Mesenchymal stem cell (in vitro differentiated cells and primary cell): ENCODE data around the gene LPCAT3.

Experiments used
- DNase-seq: peaks from one replicate; pipeline ENCODE4 v3.0.0-alpha.2; 2013
- H2AFZ ChIP-seq: one replicate; pipeline ENCODE4 v1.6.1; 2013; ENCODE audit warnings: low read depth, mild to moderate bottlenecking, control low read depth, inconsistent platforms, low read length, moderate library complexity
- H2AK5ac ChIP-seq: 2 replicates; pipeline ENCODE4 v1.6.1; 2013; ENCODE audit warnings: low read length, moderate library complexity, mild to moderate bottlenecking, inconsistent platforms; ENCODE audit not compliant: severe bottlenecking
- H2BK120ac ChIP-seq: one replicate; pipeline ENCODE4 v1.6.1; 2013; ENCODE audit warnings: low read depth, mild to moderate bottlenecking, inconsistent platforms, low read length, moderate library complexity
- H2BK12ac ChIP-seq, 2 experiments: one replicate each; pipeline ENCODE4 v1.6.1; 2013; ENCODE audit warnings: inconsistent platforms in 2 of 2, low read length in 2 of 2, mild to moderate bottlenecking in 2 of 2, moderate library complexity in 2 of 2, control low read depth in 1 of 2
- H2BK15ac ChIP-seq: one replicate; pipeline ENCODE4 v1.6.1; 2013; ENCODE audit warnings: mild to moderate bottlenecking, low read depth, inconsistent platforms; ENCODE audit not compliant: poor library complexity, severe bottlenecking
- H2BK5ac ChIP-seq: 2 replicates; pipeline ENCODE4 v1.6.1; 2013; ENCODE audit warnings: low read depth, mild to moderate bottlenecking, low read length, control low read depth, inconsistent platforms; ENCODE audit not compliant: poor library complexity, severe bottlenecking
- H3K14ac ChIP-seq, 2 experiments: one replicate each; pipeline ENCODE4 v1.6.1; 2013; ENCODE audit warnings: inconsistent platforms in 2 of 2, low read length in 2 of 2, control low read depth in 1 of 2, mild to moderate bottlenecking in 1 of 2, moderate library complexity in 1 of 2
- H3K18ac ChIP-seq, 2 experiments: one replicate each; pipeline ENCODE4 v1.6.1; 2013; ENCODE audit warnings: inconsistent platforms in 2 of 2, low read length in 2 of 2, control low read depth in 1 of 2, low read depth in 1 of 2, mild to moderate bottlenecking in 1 of 2
- H3K23ac ChIP-seq, 2 experiments: one replicate each; pipeline ENCODE4 v1.6.1; 2013; ENCODE audit warnings: inconsistent platforms in 2 of 2, low read length in 2 of 2, mild to moderate bottlenecking in 2 of 2, moderate library complexity in 2 of 2, control low read depth in 1 of 2
- H3K27ac ChIP-seq: 2 replicates; pipeline ENCODE4 v1.5.1; 2013; ENCODE audit warnings: mild to moderate bottlenecking, moderate library complexity, low read length, control low read depth, inconsistent platforms; ENCODE audit not compliant: poor library complexity, severe bottlenecking
- H3K27me3 ChIP-seq, 2 experiments: 2 replicates each; pipeline versions ENCODE4 v1.6.1 to v1.7.0; 2013; ENCODE audit warnings: low read length in 2 of 2, mild to moderate bottlenecking in 2 of 2, moderate library complexity in 2 of 2, control low read depth in 1 of 2, inconsistent platforms in 1 of 2; ENCODE audit not compliant: control insufficient read depth in 1 of 2, insufficient read depth in 1 of 2
- H3K36me3 ChIP-seq, 2 experiments: 2 replicates each; pipeline versions ENCODE4 v1.6.1 to v1.7.0; 2013; ENCODE audit warnings: low read length in 2 of 2, control low read depth in 1 of 2, inconsistent platforms in 1 of 2, low read depth in 1 of 2, mild to moderate bottlenecking in 1 of 2; ENCODE audit not compliant: insufficient read depth in 2 of 2, control insufficient read depth in 1 of 2
- H3K4ac ChIP-seq, 2 experiments: one replicate each; pipeline ENCODE4 v1.6.1; 2013; ENCODE audit warnings: inconsistent platforms in 2 of 2, low read length in 2 of 2, mild to moderate bottlenecking in 2 of 2, moderate library complexity in 2 of 2, control low read depth in 1 of 2, low read depth in 1 of 2
- H3K4me1 ChIP-seq: 2 replicates; pipeline ENCODE4 v1.6.1; 2013; ENCODE audit warnings: low read depth, low read length, control low read depth; ENCODE audit not compliant: control insufficient read depth, insufficient read depth
- H3K4me2 ChIP-seq: 2 replicates; pipeline ENCODE4 v1.6.1; 2013; ENCODE audit warnings: low read length, mild to moderate bottlenecking, inconsistent platforms; ENCODE audit not compliant: poor library complexity, severe bottlenecking
- H3K4me3 ChIP-seq, 2 experiments: 2 replicates each; pipeline versions ENCODE4 v1.5.1 to v1.7.0; 2013; ENCODE audit warnings: low read length in 2 of 2, mild to moderate bottlenecking in 2 of 2, control low read depth in 1 of 2, low read depth in 1 of 2; ENCODE audit not compliant: insufficient read depth in 1 of 2
- H3K79me1 ChIP-seq: replicated peaks from 2 replicates; pipeline ENCODE4 v1.6.1; 2013; ENCODE audit warnings: mild to moderate bottlenecking, control low read depth, low read length, inconsistent platforms; ENCODE audit not compliant: poor library complexity, severe bottlenecking
- H3K9ac ChIP-seq: 2 replicates; pipeline ENCODE4 v1.7.0; 2013; ENCODE audit warnings: mild to moderate bottlenecking, low read length, moderate library complexity
- H3K9me3 ChIP-seq: 2 replicates; pipeline ENCODE4 v1.7.0; 2013; ENCODE audit warnings: mild to moderate bottlenecking, low read length; ENCODE audit not compliant: control insufficient read depth
- H4K8ac ChIP-seq: one replicate; pipeline ENCODE4 v1.6.1; 2013; ENCODE audit warnings: inconsistent platforms, mild to moderate bottlenecking, low read length, moderate library complexity
- H4K91ac ChIP-seq: one replicate; pipeline ENCODE4 v1.6.1; 2013; ENCODE audit warnings: mild to moderate bottlenecking, low read length, inconsistent platforms
- WGBS: methylation state at CpG from one replicate; pipeline ENCODE4 v1.1.7; 2013; ENCODE audit warnings: mixed read lengths; 5-methylcytosine and 5-hydroxymethylcytosine counted together

Gene LPCAT3

GRCh38 chr12:6998715-6999451, 19.4 kb downstream of the LPCAT3 start:
- DNase-seq = no peak
- H3K18ac ChIP-seq = no peak overlapping the region
- H3K4me1 ChIP-seq = peaks cover 7% of the 10 kb centered on the region
- H3K4me3 ChIP-seq = no peak overlapping the region
- H3K36me3 ChIP-seq = peaks cover 20 to 26% of the 10 kb centered on the region in 2 experiments
- no peak overlapping the region for H2BK15ac ChIP-seq
- no peak overlapping the region for H3K4ac ChIP-seq
- no peak overlapping the region for H3K4me2 ChIP-seq
- no peak overlapping the region for H2BK120ac ChIP-seq
- H3K27me3 ChIP-seq = no peaks in the 10 kb centered on the region
- H2AFZ ChIP-seq = no peak overlapping the region
- H3K23ac ChIP-seq = no peak overlapping the region
- no peaks in the 10 kb centered on the region for H3K9me3 ChIP-seq
- peaks cover 21% of the 10 kb centered on the region for H3K79me1 ChIP-seq
- H3K14ac ChIP-seq = no peak overlapping the region
- no peak overlapping the region for H3K27ac ChIP-seq
- no peak overlapping the region for H2AK5ac ChIP-seq
- no peak overlapping the region for H2BK12ac ChIP-seq
- no peak overlapping the region for H3K9ac ChIP-seq
- H4K8ac ChIP-seq = no peak overlapping the region
- H4K91ac ChIP-seq = no peak overlapping the region
- H2BK5ac ChIP-seq = no peak overlapping the region

- Histone ChIP-seq H2AK5ac (no peak overlapping the region), H3K18ac (peak overlapping the region in 1 of 2 experiments; percentile 2), H3K4me3 (no peak overlapping the region), H3K4me2 (no peak overlapping the region), H3K9me3 (no peaks in the 10 kb centered on the region), H2BK15ac (no peak overlapping the region), H4K91ac (no peak overlapping the region), H2BK12ac (no peak overlapping the region), H3K4ac (peak overlapping the region in 1 of 2 experiments; percentile 59), H3K9ac (no peak overlapping the region), H4K8ac (no peak overlapping the region), H2BK120ac (no peak overlapping the region), H2BK5ac (no peak overlapping the region), H3K27ac (no peak overlapping the region), H3K4me1 (peaks cover 7% of the 10 kb centered on the region), H2AFZ (no peak overlapping the region), H3K79me1 (peaks cover 19% of the 10 kb centered on the region), H3K36me3 (peaks cover 12 to 41% of the 10 kb centered on the region in 2 experiments), H3K27me3 (no peaks in the 10 kb centered on the region), H3K14ac (no peak overlapping the region), H3K23ac (no peak overlapping the region)
- WGBS = 0% methylated on average over 2 of the region's 2 CpGs
- DNase-seq = peak; percentile 78
Observed at GRCh38 chr12:6996040-6996441, 22.2 kb downstream of the LPCAT3 start.

- Histone ChIP-seq H4K8ac (no peak overlapping the region), H3K18ac (no peak overlapping the region), H3K27ac (no peak overlapping the region), H3K36me3 (peaks cover 9 to 54% of the 10 kb centered on the region in 2 experiments), H3K4me1 (no peaks in the 10 kb centered on the region), H2BK5ac (no peak overlapping the region), H3K4me2 (no peak overlapping the region), H2BK15ac (no peak overlapping the region), H3K4me3 (no peak overlapping the region), H3K23ac (peak overlapping the region in 1 of 2 experiments; percentile 56), H2BK120ac (no peak overlapping the region), H3K9ac (no peak overlapping the region), H2BK12ac (no peak overlapping the region), H3K27me3 (no peaks in the 10 kb centered on the region), H3K79me1 (peaks cover 16% of the 10 kb centered on the region), H2AK5ac (no peak overlapping the region), H3K14ac (no peak overlapping the region), H2AFZ (no peak overlapping the region), H3K4ac (no peak overlapping the region), H4K91ac (no peak overlapping the region), H3K9me3 (no peaks in the 10 kb centered on the region)
- WGBS = 96% methylated on average over 10 of the region's 11 CpGs
- DNase-seq = no peak
Observed at GRCh38 chr12:6987956-6988553, 30.2 kb downstream of the LPCAT3 start.

GRCh38 chr12:6982532-6982931, 35.7 kb downstream of the LPCAT3 start:
- Histone ChIP-seq H2BK15ac (no peak overlapping the region), H3K27ac (no peak overlapping the region), H3K4me2 (no peak overlapping the region), H2AK5ac (no peak overlapping the region), H3K4me1 (no peaks in the 10 kb centered on the region), H3K18ac (no peak overlapping the region), H3K36me3 (peaks cover 41 to 84% of the 10 kb centered on the region in 2 experiments), H3K14ac (no peak overlapping the region), H3K79me1 (peaks cover 19% of the 10 kb centered on the region), H3K27me3 (no peaks in the 10 kb centered on the region), H3K4ac (no peak overlapping the region), H2BK120ac (no peak overlapping the region), H4K8ac (no peak overlapping the region), H3K4me3 (no peak overlapping the region), H3K23ac (no peak overlapping the region), H3K9ac (no peak overlapping the region), H2AFZ (no peak overlapping the region), H2BK12ac (no peak overlapping the region), H2BK5ac (no peak overlapping the region), H4K91ac (no peak overlapping the region), H3K9me3 (no peaks in the 10 kb centered on the region)
- WGBS = 83% methylated on average over 5 of the region's 7 CpGs
- DNase-seq = no peak
